Measurements from ENCODE around the gene HTD2.
"Not testable (repeated sequence)": the region's sequence is repeated elsewhere in the genome, so short reads cannot be mapped to it uniquely, and the experiment has no call there.

- TF ChIP-seq CTCF (IDR thresholded peaks at IDR 0.05); ZFX (IDR thresholded peaks at IDR 0.05; ENCODE audit: borderline replicate concordance): not testable (repeated sequence)
These were observed 33.0 kb upstream of the HTD2 start for GRCh38 chr3:58273362-58273761.

All from 22Rv1 (cell line).